Hippocampal formation (tissue), 2 donors: ENCODE results near the gene CEMP1.

ENCODE experiments used
- DNase-seq, 2 donors: peaks; one replicate each; lab custom pipeline; 2025; lab: John Stamatoyannopoulos, UW

Gene CEMP1

GRCh38 chr16:2520097-2520783 is 11.0 kb downstream of the CEMP1 start, which contains the start of gene AMDHD2:
Gene AMDHD2, plus strand, starts transcription at chr16:2520371. Its CDS starts 88 bp downstream, at chr16:2520459.
- DNase-seq, result peak; percentile 78

- no peak for DNase-seq
Measured at GRCh38 chr16:2519711-2520080, 11.5 kb downstream of the CEMP1 start.

- no peak for DNase-seq
Measured at GRCh38 chr16:2518823-2519710, 12.1 kb downstream of the CEMP1 start.

- DNase-seq, result no peak
Measured at GRCh38 chr16:2517954-2518605, 13.1 kb downstream of the CEMP1 start.

- peak in 1 of 2 donors; percentile 42 for DNase-seq
Measured at GRCh38 chr16:2516391-2517240, 14.6 kb downstream of the CEMP1 start.

GRCh38 chr16:2515180-2515851 is 15.9 kb downstream of the CEMP1 start:
- DNase-seq, result no peak

GRCh38 chr16:2514333-2515179 is 16.7 kb downstream of the CEMP1 start:
- no peak for DNase-seq

GRCh38 chr16:2513405-2514332 is 17.5 kb downstream of the CEMP1 start, which contains the start of gene ATP6V0C:
Gene ATP6V0C, plus strand, starts transcription at chr16:2513952. Its CDS starts 152 bp downstream, at chr16:2514104.
- peak; percentile 83 to 91 for DNase-seq

- no peak for DNase-seq
Measured at GRCh38 chr16:2512735-2513404, 18.3 kb downstream of the CEMP1 start.

GRCh38 chr16:2511996-2512734 is 19.0 kb downstream of the CEMP1 start:
- no peak for DNase-seq

- no peak for DNase-seq
Measured at GRCh38 chr16:2511128-2511800, 19.9 kb downstream of the CEMP1 start.

- DNase-seq, result no peak
Measured at GRCh38 chr16:2508722-2509400, 22.3 kb downstream of the CEMP1 start.

- DNase-seq, result peak in 1 of 2 donors; percentile 23
Measured at GRCh38 chr16:2507665-2508064, 23.5 kb downstream of the CEMP1 start.

GRCh38 chr16:2507052-2507659 is 24.1 kb downstream of the CEMP1 start:
- no peak for DNase-seq

- no peak for DNase-seq
Measured at GRCh38 chr16:2505695-2506094, 25.5 kb downstream of the CEMP1 start.
